Cardiac fibroblast (primary cell): ENCODE measurements around the gene PARVB.

Experiments
- DNase-seq, 2 donors: peaks; one replicate each; pipeline versions ENCODE4 v3.0.0 to v3.0.0-alpha.2; 2010; ENCODE audit warnings: low read depth in 2 of 2
- H3K4me3 ChIP-seq, 2 donors: replicated peaks in 1 of 2; 1 replicate in 1 of 2; 2 replicates in 1 of 2; pipeline ENCODE4 v1.5.1; 2011; ENCODE audit warnings: low read depth in 2 of 2, low read length in 2 of 2, mild to moderate bottlenecking in 2 of 2, moderate library complexity in 1 of 2
- TF ChIP-seq, protein P1 (sequence below): IDR thresholded peaks from one replicate; pipeline ENCODE4 v1.5.1; 2011; ENCODE audit warnings: low read depth, mild to moderate bottlenecking, low read length, inconsistent platforms

The PARVB gene

GRCh38 chr22:44196731-44197131 is 172.6 kb downstream of the PARVB start:
- H3K4me3 ChIP-seq = no peak overlapping the region
- DNase-seq = no peak
- TF ChIP-seq, protein P1, sequence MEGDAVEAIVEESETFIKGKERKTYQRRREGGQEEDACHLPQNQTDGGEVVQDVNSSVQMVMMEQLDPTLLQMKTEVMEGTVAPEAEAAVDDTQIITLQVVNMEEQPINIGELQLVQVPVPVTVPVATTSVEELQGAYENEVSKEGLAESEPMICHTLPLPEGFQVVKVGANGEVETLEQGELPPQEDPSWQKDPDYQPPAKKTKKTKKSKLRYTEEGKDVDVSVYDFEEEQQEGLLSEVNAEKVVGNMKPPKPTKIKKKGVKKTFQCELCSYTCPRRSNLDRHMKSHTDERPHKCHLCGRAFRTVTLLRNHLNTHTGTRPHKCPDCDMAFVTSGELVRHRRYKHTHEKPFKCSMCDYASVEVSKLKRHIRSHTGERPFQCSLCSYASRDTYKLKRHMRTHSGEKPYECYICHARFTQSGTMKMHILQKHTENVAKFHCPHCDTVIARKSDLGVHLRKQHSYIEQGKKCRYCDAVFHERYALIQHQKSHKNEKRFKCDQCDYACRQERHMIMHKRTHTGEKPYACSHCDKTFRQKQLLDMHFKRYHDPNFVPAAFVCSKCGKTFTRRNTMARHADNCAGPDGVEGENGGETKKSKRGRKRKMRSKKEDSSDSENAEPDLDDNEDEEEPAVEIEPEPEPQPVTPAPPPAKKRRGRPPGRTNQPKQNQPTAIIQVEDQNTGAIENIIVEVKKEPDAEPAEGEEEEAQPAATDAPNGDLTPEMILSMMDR = no peak

DNA sequence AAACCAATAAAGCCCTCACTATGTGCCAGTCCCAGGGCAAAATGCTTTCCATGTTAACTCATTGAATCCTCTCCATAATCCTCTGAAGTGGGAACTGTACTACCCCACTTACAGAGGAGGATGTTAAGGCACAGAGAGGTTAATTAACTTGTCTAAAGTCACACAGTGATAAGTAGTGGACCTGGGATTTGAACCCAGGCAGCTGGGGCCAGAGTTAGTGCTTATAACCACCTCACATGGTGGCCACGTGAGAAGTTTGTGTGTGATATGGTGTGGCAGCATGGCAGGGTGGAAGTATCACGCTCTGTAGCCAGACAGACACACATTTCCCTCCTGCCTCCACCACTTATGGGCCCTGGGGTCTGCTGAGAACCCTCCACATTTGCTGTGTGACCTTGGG is 173.2 kb downstream of the PARVB start:
- TF ChIP-seq, protein P1 = no peak
- no peak for DNase-seq
- no peak overlapping the region for H3K4me3 ChIP-seq

GRCh38 chr22:44199164-44199563 is 175.1 kb downstream of the PARVB start:
- TF ChIP-seq, protein P1 = no peak
- H3K4me3 ChIP-seq = no peak overlapping the region
- DNase-seq = no peak

GRCh38 chr22:44199866-44200265 is 175.8 kb downstream of the PARVB start:
- TF ChIP-seq, protein P1 = no peak
- DNase-seq = no peak
- H3K4me3 ChIP-seq = no peak overlapping the region

GRCh38 chr22:44200451-44200850 is 176.3 kb downstream of the PARVB start:
- DNase-seq = no peak
- H3K4me3 ChIP-seq = no peak overlapping the region
- TF ChIP-seq, protein P1 = no peak

DNA sequence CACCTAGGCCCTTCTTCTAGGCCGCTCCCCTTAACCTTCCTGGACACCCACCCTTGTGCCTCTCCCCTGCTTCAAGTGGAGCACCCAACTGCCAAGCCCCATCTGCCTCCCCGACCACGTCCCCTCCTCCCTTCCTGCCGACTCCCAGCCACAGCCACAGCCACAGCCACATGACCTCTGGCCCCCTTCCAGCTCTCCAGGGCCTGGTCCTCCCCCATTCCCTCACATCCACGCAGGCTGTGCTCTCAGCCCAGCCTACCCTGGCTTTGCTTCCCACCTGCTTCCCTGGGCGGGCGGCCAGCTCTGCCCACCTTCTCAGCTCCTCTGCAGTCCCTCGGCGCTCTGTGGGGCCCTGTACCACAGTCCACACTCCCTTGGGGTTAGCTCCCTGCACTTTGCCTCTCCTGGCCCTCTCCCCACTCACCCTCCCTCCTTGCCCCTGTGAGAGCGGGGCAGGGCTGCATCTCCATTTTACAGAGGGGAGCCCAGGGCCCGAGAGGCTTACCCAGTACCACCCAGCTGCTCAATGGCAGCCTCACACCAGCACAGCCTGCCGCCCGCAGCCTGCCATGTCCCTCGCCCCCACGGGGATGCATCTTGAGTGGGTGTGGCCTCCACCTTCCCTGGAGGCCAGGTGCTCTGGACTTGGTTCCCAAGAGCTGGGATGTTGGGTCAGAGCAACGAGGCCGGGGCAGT is 176.9 kb downstream of the PARVB start:
- TF ChIP-seq, protein P1 = no peak
- DNase-seq = no peak
- no peak overlapping the region for H3K4me3 ChIP-seq

DNA sequence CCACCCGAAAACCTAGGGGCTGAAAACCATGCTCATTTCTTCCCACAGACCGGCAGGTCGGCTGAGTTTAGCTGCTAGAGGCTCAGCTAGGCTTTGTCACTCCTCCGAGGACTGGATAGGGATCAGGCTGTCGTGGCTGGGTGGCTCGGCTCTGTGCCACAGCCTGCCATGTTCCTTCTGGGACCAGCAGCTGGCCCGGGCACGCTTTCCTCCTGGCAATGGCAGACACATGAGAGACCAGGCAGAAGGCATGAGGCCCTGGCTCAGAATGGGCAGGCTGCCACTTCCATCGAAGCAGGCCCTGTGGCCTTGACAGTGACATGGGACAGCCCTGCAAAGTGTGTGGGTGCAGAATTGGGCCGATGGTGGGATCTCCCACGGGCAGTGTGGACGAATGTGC is 177.6 kb downstream of the PARVB start:
- no peak for DNase-seq
- TF ChIP-seq, protein P1 = no peak
- no peak overlapping the region for H3K4me3 ChIP-seq
